ENCODE results near the gene CFAP73.

GRCh38 chr12:113145720-113146551 is 3.6 kb upstream of the CFAP73 start:
- TF ChIP-seq, protein P1, sequence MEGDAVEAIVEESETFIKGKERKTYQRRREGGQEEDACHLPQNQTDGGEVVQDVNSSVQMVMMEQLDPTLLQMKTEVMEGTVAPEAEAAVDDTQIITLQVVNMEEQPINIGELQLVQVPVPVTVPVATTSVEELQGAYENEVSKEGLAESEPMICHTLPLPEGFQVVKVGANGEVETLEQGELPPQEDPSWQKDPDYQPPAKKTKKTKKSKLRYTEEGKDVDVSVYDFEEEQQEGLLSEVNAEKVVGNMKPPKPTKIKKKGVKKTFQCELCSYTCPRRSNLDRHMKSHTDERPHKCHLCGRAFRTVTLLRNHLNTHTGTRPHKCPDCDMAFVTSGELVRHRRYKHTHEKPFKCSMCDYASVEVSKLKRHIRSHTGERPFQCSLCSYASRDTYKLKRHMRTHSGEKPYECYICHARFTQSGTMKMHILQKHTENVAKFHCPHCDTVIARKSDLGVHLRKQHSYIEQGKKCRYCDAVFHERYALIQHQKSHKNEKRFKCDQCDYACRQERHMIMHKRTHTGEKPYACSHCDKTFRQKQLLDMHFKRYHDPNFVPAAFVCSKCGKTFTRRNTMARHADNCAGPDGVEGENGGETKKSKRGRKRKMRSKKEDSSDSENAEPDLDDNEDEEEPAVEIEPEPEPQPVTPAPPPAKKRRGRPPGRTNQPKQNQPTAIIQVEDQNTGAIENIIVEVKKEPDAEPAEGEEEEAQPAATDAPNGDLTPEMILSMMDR (IDR thresholded peaks at IDR 0.05), result no peak
- TF ChIP-seq POLR2AphosphoS5 (IDR thresholded peaks at IDR 0.05) (no peak), POLR2A (IDR thresholded peaks at IDR 0.05) (no peak)

All from sigmoid colon (tissue), 4 donors.